ENCODE measurements around the gene SCN3B. TPM values are rescaled to one million over a fixed set of nuclear protein-coding genes. Genes with fewer than 3 reads are reported as not detected.

SCN3B gene
- total and polyA plus RNA-seq, 10 donors: 0.09 to 1.7 (median 0.58) TPM

DNA sequence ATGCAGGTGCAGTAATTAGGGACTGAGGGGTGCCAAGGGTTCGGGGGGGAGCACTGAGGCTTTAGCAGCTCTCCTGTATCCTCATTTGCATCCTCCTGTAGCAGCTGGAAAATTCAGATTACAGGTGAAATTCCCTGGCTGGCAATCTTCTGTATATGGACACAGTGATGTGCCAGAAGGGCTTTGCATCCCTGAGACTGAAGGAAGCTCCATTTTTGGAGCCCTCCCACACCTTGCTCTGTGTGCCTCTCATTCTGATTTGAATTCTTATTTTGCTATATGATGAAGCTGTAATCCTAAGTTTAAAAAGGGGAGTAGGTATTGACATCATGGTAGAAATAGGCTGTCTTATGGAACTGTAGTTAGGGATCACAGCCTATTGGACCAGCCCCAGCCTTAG lies 46.6 kb downstream of the SCN3B start:
- no peak for TF ChIP-seq POLR2AphosphoS5 (IDR thresholded peaks at IDR 0.05)
- intact Hi-C loops (cut with DNase I; ENCODE audit: low total_unique reads): no loop called here
- no peaks in the 10 kb centered on the region for H3K4me1 ChIP-seq
- no peaks in the 10 kb centered on the region for H3K9me3 ChIP-seq
- WGBS, 5 donors: 69 to 100% (median 82%) methylated on average over 1 of the region's 1 CpG; no CpG with 5 or more reads in 1 of the 5 donors
- no peak overlapping the region for H3K4me3 ChIP-seq
- H3K36me3 ChIP-seq: peaks cover 0 to 96% (median 13%) of the 10 kb centered on the region in 6 donors
- no peak overlapping the region for H3K27ac ChIP-seq
- no peaks in the 10 kb centered on the region for H3K27me3 ChIP-seq (replicated peaks in 1 of 7)
- DNase-seq: no peak

DNA sequence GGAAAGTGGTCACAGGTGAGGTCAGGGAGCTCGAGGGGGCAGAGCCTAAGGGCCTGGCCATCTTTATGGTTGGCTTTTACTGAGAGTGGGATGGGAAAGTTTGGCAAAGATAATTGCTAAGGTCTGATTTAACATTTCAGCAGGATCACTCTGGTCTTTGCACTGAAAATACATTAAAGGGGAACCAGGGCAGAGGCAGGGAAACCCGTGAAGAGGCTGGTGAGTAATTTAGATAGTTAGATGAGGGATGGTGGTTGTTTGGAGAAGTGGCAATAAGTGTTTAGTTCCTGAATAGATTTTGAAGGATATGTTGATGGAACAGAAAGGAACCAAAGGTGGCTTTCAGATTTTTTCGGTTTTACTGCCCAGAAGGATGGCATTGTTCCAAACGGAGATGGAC lies 50.8 kb downstream of the SCN3B start:
- intact Hi-C loops (cut with DNase I; ENCODE audit: low total_unique reads): no loop called here
- Histone ChIP-seq H3K4me3 (no peak overlapping the region), H3K27ac (no peak overlapping the region), H3K9me3 (no peaks in the 10 kb centered on the region), H3K27me3 (replicated peaks in 1 of 7) (no peaks in the 10 kb centered on the region), H3K4me1 (peaks cover 0 to 5% (median 0%) of the 10 kb centered on the region in 6 donors), H3K36me3 (peaks cover 0 to 84% (median 4%) of the 10 kb centered on the region in 6 donors)
- DNase-seq: no peak
- TF ChIP-seq POLR2A (IDR thresholded peaks at IDR 0.05): no peak
- 73 to 81% (median 78%) methylated on average over 4 of the region's 4 CpGs for WGBS, 5 donors

DNA sequence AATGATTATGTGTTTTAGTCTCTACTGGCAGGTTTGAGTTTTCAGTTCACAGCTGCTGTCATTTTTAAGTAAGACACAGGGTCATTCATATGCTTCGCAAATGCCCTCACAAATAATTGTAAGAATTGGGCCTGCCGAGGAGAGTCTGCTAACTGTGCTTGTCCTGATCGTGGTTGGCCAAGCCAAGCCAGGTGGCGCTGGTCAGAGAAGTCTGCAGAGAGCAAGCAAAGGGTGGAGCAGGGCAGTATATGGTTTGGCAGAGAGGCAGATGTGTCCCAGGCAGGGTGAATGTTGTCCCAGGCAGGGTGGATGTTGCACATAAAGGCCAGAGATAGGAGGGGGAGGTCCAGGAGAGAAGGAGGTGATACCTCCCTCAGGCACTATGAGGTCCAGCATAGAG lies 52.7 kb downstream of the SCN3B start:
- H3K4me3 ChIP-seq: no peak overlapping the region
- DNase-seq: no peak
- 72 to 98% (median 84%) methylated on average over 4 of the region's 4 CpGs for WGBS, 5 donors
- TF ChIP-seq, protein P1, sequence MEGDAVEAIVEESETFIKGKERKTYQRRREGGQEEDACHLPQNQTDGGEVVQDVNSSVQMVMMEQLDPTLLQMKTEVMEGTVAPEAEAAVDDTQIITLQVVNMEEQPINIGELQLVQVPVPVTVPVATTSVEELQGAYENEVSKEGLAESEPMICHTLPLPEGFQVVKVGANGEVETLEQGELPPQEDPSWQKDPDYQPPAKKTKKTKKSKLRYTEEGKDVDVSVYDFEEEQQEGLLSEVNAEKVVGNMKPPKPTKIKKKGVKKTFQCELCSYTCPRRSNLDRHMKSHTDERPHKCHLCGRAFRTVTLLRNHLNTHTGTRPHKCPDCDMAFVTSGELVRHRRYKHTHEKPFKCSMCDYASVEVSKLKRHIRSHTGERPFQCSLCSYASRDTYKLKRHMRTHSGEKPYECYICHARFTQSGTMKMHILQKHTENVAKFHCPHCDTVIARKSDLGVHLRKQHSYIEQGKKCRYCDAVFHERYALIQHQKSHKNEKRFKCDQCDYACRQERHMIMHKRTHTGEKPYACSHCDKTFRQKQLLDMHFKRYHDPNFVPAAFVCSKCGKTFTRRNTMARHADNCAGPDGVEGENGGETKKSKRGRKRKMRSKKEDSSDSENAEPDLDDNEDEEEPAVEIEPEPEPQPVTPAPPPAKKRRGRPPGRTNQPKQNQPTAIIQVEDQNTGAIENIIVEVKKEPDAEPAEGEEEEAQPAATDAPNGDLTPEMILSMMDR (IDR thresholded peaks at IDR 0.05 in 8 of 11, conservative IDR thresholded peaks at IDR 0.05 in 3 of 11): no peak
- TF ChIP-seq POLR2AphosphoS5 (IDR thresholded peaks at IDR 0.05) (no peak), POLR2A (IDR thresholded peaks at IDR 0.05) (no peak)
- H3K36me3 ChIP-seq: peaks cover 0 to 72% (median 0%) of the 10 kb centered on the region in 6 donors
- H3K9me3 ChIP-seq: no peaks in the 10 kb centered on the region
- H3K27me3 ChIP-seq (replicated peaks in 1 of 7): no peaks in the 10 kb centered on the region
- intact Hi-C loops (cut with DNase I; ENCODE audit: low total_unique reads): no loop called here
- H3K4me1 ChIP-seq: peaks cover 0 to 5% (median 0%) of the 10 kb centered on the region in 6 donors
- H3K27ac ChIP-seq: no peak overlapping the region

DNA sequence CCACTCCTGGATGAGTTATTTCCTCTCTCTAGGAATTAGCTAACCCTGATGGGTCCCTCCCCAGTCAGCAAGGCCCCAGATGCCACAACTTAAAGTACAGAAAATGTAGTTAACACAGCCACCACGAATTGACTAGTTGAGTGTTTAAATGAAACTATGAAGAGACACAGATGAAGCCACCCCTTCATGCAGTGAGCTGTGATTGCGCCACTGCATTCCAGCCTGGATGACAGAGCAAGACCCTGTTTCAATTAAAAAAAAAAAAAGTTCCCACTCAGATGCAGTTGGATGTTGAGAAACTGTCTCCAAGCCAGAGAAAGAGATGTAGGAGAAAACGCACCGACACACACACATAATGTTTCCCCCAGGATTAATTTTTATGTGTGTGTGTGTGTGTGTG lies 53.3 kb downstream of the SCN3B start:
- WGBS, 5 donors: 61 to 84% (median 83%) methylated on average over 4 of the region's 4 CpGs
- TF ChIP-seq POLR2A (IDR thresholded peaks at IDR 0.05): no peak
- peak in 1 of 3 donors; percentile 54 for TF ChIP-seq POLR2AphosphoS5 (IDR thresholded peaks at IDR 0.05)
- TF ChIP-seq, protein P1 (IDR thresholded peaks at IDR 0.05 in 8 of 11, conservative IDR thresholded peaks at IDR 0.05 in 3 of 11): no peak
- intact Hi-C loops (cut with DNase I; ENCODE audit: low total_unique reads): no loop called here
- no peak overlapping the region for H3K4me3 ChIP-seq
- H3K9me3 ChIP-seq: no peaks in the 10 kb centered on the region
- peak overlapping the region in 4 of 8 donors; percentile 42 to 49 (median 46) for H3K27ac ChIP-seq
- peaks cover 0 to 5% (median 0%) of the 10 kb centered on the region in 6 donors for H3K4me1 ChIP-seq
- no peaks in the 10 kb centered on the region for H3K27me3 ChIP-seq (replicated peaks in 1 of 7)
- peaks cover 0 to 66% (median 0%) of the 10 kb centered on the region in 6 donors for H3K36me3 ChIP-seq
- DNase-seq: no peak

DNA sequence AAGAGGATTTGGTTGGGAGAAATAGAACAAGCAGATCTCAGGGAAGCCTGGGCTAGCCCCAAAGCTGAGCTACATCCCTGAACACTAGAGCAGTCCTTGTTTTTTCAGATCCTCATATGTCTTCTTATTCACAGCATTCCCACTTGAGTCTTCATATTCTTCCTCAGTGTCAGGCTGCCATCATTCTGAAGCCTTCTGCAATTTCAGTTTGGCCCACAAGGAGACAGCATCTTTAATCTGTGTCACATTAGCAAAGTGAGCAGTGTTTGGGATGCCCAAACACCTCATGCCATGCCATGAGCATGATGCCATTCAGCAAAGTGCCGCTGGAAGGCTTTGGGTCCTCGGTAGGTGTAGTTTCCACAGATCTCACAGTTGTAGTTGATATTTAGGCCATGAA lies 56.6 kb downstream of the SCN3B start:
- H3K36me3 ChIP-seq: peaks cover 0 to 57% (median 0%) of the 10 kb centered on the region in 6 donors
- DNase-seq: no peak
- H3K4me1 ChIP-seq: peaks cover 0 to 5% (median 0%) of the 10 kb centered on the region in 6 donors
- intact Hi-C loops (cut with DNase I; ENCODE audit: low total_unique reads): no loop called here
- WGBS, 5 donors: 95 to 100% (median 100%) methylated on average over 2 of the region's 2 CpGs
- no peak overlapping the region for H3K4me3 ChIP-seq
- no peaks in the 10 kb centered on the region for H3K9me3 ChIP-seq
- no peaks in the 10 kb centered on the region for H3K27me3 ChIP-seq (replicated peaks in 1 of 7)
- no peak overlapping the region for H3K27ac ChIP-seq
- TF ChIP-seq, protein P1 (IDR thresholded peaks at IDR 0.05 in 8 of 11, conservative IDR thresholded peaks at IDR 0.05 in 3 of 11): no peak
- TF ChIP-seq POLR2AphosphoS5 (IDR thresholded peaks at IDR 0.05): no peak
- TF ChIP-seq POLR2A (IDR thresholded peaks at IDR 0.05): no peak
